SKM-1 treated with dmso at 0.1 percent for 144 hours (cell line): ENCODE data around the gene MAOB.
"Not testable (repeated sequence)": the region's sequence is repeated elsewhere in the genome, so short reads cannot be mapped to it uniquely, and the experiment has no call there.

Experiments
- DNase-seq: peaks from one replicate; lab custom pipeline; 2025; ENCODE audit not compliant: unreplicated experiment; lab: John Stamatoyannopoulos, UW

Gene MAOB

DNA sequence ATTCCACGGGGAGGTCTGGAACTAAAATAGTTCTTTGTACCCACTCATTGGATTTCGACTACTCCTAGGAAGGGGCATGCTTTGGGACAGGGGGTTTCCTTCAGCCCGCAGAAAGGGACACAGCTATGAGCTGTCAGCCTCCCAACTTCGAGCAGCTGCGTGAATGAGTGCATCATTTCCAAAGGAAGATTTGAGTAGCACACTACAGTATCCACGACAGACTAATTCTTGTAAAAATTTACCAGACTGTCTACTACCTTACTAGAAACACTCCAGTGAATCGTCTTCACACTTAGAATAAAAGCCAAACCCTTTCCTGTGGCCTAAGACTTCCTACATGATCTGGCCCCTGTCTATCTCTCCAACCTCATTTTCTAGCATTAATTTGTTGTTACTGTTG, 124.2 kb downstream of the MAOB start:
- no peak for DNase-seq

DNA sequence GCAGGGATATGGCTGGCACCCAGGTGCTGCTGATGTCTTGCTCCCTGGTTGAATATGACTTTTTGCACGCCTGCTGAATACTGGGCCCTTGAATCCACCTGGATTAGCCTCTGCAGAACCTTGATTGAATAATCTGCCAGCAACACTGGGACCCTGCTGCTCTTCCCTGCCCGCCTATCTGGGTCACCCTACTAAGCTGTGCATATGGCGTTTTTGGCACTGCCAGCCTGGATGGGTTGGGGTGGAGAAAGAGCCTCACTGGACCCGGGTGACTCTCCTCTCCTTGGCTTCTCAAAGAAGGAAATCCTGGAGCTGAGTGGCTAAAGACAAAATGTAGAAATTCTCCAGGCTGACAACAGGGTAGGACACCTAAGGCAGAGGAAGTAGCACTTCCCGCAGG, 126.2 kb downstream of the MAOB start:
- DNase-seq: no peak

DNA sequence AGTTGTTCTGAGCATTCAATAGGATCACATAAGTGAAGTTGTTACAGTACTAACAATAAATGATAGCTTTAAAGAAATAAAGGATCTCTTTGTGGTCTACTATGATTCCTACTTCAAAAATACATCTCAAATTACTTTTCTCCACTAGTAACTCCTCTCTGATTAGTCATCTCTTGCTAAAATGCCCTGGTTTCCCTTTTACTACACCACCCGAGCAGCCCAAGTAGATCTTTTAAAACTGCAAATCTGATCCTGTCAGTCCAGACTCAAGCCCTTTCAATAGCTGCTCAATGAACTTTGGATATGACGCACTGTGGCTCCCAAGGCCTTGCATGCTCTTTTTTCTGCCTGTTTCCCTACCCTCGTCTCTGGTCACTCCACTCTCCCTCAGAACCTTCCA, 128.6 kb downstream of the MAOB start:
- no peak for DNase-seq

GRCh38 chrX:43750248-43750676, 132.0 kb downstream of the MAOB start:
- peak; percentile 80 for DNase-seq

- DNase-seq: no peak
These were observed 134.8 kb downstream of the MAOB start for GRCh38 chrX:43747476-43747875.

DNA sequence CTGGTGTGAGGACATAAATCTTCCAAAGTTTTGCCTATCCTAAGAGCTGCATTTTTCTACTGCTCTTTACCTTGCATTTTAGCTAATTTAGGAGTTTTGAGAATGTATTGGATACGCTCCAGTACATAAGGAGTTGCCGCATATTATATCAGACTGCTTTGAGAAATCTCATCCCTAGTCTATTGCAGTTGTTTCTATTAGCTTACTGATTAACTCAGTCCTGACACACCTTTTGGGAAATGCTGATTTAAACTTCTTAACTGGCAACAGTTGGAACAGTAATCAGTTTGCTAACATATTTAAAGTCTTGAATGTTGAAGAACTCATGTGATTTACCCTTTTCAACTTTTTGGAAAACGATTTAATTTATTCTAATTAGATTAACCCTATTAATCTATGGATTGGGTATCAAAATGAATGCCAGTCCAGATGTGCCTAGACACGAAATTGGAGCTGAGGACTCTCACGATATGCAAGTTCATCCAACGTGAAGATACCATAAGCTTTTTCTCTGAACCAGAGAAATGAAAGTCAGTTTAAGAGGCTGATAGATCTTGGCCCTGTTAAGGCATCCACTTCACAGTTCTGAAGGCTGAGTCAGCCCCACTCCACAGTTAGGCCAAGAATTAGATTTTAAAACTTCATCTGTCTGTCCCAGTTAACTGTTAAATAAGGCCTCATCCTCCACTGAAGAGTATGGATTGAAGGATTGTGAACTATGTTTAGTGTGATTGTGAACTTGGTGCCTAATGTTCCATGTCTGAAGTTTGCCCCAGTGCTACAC, 136.1 kb downstream of the MAOB start:
- no peak for DNase-seq

- DNase-seq: no peak
These were observed 138.0 kb downstream of the MAOB start for GRCh38 chrX:43744284-43744683.

- no peak for DNase-seq
These were observed 139.0 kb downstream of the MAOB start for GRCh38 chrX:43743100-43743822.

DNA sequence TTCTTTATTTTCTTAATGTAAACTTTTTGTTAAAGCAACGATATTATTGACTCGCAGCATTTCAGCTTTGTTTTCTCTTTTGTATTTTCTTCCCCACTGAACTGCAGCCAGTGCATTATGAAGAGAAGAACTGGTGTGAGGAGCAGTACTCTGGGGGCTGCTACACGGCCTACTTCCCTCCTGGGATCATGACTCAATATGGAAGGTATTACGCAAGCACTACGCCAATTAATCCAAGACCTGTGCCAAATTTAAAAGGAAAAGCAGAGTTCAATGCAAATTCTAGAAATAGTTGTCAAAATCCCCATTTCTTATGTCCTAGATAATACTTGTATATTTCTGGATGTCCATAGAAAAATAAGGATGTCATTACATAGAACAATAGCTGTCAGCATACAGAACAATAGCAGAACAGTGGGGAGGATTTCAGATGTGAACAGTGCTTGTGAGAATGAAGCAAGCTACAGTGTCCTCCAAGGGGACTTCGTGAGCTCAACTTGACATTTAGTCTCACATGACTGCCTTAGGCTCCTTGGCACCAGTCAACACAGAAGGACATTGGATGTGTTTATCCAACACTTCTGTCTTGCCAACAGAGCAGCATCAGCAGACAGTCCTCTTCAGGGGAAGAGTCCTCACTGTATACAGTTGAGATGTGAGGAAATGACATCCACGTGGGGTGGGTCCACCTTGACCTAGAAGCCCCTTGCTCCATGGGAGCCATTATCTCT, 140.2 kb downstream of the MAOB start:
- no peak for DNase-seq

DNA sequence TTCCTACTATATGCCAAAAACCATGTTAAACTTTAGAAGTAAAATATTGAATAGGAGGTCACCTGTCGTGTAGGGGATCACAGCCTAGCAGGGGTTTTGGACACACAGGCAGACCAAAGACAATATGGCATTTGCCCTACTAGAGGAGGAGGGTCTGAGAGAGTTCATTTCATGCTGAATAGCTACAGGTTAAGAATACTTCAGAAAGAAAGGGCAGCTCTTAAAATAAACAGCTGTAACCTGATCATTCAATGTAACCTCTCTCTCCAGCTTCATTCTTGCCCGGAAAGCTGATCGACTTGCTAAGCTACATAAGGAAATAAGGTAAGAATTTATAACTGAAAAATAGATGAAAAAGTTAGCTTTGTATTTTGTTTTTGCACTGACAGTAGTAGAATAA, 146.3 kb downstream of the MAOB start:
- DNase-seq: no peak

DNA sequence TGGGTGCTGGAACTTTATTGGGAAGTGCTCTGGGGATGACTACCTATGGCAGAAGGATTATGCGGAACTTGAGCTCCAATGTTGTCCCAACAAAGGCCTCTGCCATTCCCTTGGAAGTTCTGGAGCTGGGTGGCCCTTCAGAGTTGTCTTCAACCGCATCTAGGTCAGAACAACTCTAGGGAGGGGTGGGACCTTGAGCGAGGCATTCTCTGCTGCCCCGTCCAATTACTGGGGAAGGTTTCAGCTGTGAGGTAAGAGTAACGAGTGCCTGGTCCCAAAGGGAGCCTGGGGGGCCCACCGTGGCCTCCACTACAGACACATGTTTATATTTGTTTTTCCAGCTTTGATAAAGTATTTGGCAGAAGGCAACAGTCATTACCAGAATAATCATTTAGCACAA, 146.7 kb downstream of the MAOB start:
- no peak for DNase-seq

DNA sequence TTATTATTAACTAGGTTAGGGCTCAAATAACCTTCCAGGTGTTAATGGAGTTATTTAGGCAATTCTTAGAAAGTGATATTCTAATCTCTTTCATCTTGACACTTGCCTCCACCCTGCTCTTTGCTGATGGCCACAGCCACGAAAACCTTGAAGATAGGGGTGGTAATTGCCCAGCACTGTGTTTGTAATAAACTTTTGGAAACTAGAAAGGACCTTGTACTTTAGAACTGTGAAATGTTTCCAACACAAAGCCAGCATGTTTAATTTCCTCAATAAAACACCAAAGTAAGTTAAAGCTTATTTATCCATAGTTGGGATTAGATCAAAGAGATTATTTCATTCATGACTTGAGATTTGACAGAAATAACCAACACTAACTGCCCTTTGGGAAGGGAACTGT, 147.8 kb downstream of the MAOB start:
- DNase-seq: no peak

DNA sequence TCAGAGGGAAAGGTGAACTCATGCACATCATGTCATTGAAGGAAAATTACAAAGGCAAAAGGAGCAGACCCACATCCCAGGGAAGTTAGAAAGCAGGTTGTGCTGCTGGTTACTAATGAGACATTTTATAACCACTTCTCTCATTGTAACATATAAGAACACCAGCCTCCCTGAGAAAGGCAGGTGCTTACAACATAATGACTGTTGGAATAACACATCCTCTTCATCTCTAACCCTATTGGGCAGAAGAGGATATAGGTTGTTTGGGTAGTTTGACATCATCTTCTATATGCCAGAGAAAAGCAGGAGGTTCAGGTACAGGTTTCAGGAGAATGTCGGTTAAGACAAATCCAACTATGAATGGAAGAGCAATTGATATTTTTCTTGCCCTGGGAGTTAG, 148.6 kb downstream of the MAOB start:
- DNase-seq: no peak

DNA sequence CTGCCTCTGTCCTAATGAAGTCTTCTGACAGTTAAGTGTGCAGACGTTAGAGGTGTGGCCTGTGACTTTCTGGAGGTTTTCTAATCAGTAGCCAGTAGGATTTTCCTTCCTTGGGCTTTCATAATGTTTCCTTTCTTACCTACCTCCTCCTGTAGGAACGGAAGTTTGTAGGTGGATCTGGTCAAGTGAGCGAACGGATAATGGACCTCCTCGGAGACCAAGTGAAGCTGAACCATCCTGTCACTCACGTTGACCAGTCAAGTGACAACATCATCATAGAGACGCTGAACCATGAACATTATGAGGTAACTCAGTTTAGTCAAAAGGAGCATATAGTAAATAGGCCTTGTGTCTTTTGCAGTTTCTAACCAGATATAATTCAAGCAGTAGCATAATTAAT, 151.2 kb downstream of the MAOB start:
- no peak for DNase-seq

- DNase-seq: no peak
These were observed 153.3 kb downstream of the MAOB start for GRCh38 chrX:43728966-43729365.

- DNase-seq: no peak
These were observed 154.2 kb downstream of the MAOB start for GRCh38 chrX:43728002-43728401.

DNA sequence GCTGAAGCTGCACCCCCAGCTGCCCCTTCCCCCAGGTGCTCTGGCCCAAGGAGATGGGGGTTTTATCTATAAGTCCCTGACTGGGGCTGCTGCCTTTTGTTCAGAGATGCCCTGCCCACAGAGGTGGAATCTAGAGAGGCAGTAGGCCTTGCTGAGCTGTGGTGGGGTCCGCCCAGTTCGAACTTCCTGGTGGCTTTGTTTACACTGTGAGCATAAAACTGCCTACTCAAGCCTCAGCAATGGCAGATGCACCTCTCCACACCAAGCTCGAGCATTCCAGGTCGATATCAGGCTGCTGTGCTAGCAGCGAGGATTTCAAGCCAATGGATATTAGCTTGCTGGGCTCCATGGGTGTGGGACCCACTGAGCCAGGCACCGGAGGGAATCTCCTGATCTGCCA, 155.0 kb downstream of the MAOB start:
- not testable (repeated sequence) for DNase-seq

DNA sequence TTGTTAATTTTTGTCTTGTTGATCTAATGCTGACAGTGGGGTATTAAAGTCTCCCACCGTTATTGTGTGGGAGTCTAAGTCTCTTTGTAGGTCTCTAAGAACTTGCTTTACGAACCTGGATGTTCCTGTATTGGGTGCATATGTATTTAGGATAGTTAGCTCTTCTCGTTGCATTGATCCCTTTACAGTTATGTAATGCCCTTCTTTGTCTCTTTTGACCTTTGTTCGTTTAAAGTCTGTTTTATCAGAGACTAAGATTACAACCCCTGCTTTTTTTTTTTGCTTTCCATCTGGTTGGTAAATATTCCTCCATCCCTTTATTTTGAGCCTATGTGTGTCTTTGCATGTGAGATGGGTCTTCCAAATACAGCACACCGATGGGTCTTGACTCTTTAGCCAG, 157.0 kb downstream of the MAOB start:
- DNase-seq: not testable (repeated sequence)

- DNase-seq: no peak
These were observed 161.3 kb downstream of the MAOB start for GRCh38 chrX:43720961-43721360.

GRCh38 chrX:43720082-43720481, 162.2 kb downstream of the MAOB start:
- no peak for DNase-seq

DNA sequence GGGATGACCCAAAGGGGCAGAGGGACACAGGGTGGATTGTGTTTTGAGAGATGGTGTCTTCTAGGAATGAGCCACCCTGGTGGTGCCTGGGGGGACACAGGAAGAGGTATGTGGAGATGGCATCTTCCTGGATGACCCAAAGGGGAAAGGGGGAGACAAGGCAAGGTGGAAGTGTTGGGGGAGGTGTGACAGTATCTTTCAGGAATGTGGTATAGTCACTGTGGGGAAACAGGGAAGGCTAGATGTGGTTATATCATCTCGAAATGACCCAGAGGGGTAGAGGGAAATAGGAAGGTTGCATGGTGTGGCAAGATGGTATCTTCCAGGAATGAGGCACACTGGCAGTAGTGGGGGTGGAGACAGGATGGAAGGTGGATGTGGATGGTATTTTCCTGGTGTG, 163.3 kb downstream of the MAOB start:
- DNase-seq: no peak

GRCh38 chrX:43718546-43718945, 163.7 kb downstream of the MAOB start:
- DNase-seq: no peak
